ENCODE measurements around the gene ITGA11. TPM values are rescaled to one million over a fixed set of nuclear protein-coding genes. Genes with fewer than 3 reads are reported as not detected.

The ITGA11 gene, protein sequence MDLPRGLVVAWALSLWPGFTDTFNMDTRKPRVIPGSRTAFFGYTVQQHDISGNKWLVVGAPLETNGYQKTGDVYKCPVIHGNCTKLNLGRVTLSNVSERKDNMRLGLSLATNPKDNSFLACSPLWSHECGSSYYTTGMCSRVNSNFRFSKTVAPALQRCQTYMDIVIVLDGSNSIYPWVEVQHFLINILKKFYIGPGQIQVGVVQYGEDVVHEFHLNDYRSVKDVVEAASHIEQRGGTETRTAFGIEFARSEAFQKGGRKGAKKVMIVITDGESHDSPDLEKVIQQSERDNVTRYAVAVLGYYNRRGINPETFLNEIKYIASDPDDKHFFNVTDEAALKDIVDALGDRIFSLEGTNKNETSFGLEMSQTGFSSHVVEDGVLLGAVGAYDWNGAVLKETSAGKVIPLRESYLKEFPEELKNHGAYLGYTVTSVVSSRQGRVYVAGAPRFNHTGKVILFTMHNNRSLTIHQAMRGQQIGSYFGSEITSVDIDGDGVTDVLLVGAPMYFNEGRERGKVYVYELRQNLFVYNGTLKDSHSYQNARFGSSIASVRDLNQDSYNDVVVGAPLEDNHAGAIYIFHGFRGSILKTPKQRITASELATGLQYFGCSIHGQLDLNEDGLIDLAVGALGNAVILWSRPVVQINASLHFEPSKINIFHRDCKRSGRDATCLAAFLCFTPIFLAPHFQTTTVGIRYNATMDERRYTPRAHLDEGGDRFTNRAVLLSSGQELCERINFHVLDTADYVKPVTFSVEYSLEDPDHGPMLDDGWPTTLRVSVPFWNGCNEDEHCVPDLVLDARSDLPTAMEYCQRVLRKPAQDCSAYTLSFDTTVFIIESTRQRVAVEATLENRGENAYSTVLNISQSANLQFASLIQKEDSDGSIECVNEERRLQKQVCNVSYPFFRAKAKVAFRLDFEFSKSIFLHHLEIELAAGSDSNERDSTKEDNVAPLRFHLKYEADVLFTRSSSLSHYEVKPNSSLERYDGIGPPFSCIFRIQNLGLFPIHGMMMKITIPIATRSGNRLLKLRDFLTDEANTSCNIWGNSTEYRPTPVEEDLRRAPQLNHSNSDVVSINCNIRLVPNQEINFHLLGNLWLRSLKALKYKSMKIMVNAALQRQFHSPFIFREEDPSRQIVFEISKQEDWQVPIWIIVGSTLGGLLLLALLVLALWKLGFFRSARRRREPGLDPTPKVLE
- total RNA-seq: not detected

DNA sequence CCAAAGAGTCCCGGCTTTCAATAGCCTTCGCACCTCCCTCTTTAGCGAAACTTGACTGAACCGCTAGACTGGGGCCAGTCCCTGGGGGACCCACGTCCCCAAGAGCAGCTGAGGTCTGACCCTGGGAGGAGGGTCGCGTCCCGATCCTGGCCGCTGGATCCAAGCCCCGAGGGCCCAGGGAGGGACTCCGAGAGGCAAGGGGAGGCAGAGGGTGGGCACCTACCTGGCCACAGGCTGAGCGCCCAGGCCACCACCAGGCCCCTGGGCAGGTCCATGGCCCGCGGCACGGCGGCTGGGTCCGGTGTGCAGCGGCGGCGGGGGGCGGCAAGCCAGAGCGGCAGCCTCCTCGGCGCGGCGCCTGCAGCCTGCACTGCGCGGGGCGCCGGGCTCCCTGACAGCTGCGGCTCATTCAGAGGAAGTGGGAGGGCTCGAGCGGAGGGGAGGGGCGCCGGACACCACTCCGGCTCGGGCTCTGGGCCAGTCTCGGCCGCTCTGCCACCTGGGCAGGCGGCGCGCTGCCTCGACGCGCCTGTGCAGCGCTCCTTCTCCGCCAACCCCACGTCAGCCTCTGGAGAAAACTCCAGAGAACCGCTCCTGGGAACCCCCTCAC, at the start of gene ITGA11:
Gene ITGA11, minus strand, starts transcription at position 372 of the 610 bp plus-strand sequence. Its CDS starts 97 bp downstream, at position 275.
- no peak for DNase-seq

DNA sequence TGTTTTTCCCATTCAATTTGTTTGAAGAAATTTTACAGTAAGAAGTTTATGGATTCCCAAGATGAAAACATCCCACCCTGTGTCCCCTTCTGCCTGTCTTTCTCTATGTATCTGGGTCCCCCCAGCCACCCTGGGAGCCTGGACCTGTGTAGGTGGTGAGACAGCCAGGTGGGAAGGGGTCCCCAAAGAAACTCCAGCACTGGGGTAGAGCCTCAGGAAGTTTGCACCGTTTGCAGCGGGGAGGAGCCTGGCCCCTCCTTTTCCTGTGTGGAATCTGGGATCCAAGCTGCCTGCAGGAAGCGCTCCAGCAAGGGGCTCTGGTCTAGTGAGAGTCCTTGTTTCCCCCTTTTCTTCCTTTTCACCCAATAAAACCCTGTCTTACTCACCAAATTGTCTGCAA, 49.4 kb upstream of the ITGA11 start:
- no peak for DNase-seq

DNA sequence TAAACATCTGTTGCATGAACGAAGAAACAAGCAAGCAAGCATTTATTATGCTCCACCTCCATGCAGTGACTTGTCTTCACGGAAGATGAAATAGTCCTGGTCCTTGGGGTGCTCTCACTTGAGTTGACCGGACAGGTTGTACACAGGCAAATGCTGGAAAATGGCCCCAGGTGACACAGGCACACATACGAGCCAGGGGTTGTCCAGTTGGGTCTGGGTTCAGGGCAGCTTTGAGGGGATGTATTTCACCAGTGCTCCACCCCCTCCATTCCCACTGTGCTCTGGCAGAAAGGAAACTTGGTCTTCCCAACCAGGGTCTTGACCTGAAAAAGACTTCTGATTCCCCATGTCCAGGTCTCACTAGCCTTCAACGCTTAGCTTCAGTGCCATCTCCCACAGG, 48.3 kb upstream of the ITGA11 start:
- no peak for DNase-seq

DNA sequence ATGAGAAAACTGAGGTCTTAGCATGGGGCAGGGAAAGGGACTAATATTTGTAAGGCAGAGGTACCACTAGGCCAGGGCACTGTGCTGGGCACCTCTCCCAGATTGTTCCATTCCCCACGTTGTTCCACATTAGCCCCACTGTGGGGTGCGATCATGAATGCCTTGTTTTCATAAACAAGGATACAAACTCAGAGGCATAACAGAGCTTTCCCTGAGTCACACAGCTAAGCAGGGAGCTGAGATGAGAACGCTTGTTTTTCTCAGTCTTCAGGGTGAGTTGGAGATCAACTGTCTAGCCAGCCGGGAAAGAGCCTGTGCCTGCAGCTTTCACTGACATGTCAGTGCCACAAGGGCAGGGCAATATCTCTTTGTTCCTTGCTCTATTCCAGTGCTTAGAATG, 47.9 kb upstream of the ITGA11 start:
- no peak for DNase-seq

DNA sequence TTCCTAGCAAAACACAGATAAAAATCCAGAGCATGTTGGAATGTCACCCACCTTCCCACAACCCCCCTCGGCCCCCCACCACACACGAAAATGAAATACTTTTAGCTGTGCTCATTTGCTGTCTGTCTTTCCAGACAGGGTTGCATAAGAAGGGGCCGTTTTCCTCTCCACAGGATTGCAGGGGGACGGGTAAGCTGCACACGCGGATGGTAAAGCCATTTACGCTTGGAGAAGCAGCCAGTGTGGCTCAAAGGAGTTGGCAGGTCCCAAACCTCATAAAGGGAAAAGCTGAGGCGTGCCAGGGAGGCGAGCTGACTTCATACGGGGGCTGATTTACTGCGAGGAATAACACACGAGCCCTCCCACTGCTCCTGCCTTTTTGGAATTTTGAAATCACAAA, 47.4 kb upstream of the ITGA11 start:
- no peak for DNase-seq

DNA sequence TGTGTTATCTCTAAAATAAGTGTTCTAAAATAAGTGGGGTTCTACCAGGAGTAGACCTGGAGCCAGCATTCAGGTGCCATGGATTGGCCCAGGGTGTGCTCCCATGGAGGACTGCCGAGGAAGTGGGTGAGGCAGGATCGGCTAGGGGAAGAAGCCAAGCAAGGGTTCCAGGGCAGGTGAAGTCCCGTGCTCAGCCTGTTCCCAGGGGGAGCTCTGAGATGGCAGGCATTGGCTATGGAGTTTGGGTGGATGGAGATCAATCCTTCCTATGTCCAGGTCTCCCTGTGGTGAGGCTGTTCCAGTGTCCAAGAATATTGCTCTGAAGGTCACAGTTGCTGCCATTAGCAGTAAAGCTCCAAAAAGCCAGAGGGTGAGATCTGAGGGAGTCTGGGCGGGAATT, 46.9 kb upstream of the ITGA11 start:
- DNase-seq: no peak

DNA sequence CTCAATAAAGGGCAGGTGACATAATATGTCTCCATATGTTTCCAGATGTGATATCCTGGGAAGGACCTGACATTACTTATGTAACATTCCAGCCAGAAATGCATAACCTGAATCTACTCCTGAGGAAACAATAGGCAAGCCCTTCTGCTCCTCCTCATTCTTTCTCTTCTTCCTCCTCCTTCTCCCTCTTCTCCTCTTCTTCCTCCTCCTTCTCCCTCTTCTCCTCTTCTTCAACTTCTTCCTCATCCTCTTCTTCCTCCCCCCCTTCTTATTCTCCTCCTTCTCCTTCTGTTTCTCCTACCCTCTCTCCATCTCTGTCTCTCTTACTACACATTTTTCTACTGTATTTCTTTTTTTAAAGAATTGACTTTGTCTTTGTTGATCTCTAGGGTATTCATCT, 43.5 kb upstream of the ITGA11 start:
- no peak for DNase-seq

DNA sequence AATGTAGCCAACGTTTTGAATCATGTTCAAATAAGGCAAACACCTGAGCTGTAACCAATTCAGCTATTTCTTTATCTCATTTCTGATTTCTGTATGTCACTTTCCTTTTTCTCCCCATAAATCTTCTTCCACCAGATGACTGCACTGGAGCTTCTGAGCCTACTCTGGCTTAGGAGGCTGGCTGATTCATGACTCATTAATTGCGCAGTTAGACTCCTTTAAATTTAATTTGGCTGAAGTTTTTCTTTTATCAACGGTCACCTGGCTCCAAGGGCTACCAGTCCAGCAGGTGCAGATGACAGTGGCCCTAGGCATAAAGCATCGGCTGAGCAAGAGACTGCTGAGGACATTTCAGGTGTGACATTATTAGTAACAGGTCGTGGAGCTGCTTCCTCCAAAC, 39.6 kb upstream of the ITGA11 start:
- DNase-seq: no peak

DNA sequence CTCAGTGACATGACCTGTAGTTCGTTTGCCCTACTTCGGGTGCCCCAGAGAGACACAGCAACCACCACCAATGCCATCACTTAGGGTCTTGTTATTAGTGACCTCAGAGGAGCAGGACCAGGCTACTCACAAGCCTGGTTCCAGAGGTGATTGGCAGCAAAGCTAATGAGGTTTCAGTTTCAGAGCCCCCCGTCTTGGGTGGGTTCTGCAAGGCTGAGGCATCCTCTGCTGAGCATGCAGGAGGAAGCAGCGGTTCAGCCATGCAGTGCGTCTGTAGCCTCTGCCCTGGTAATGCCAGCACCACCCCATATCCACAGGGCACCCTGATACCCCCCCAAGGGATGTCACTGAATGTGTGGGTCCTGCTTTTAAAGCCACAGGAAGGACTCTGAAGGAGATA, 39.0 kb upstream of the ITGA11 start:
- no peak for DNase-seq

DNA sequence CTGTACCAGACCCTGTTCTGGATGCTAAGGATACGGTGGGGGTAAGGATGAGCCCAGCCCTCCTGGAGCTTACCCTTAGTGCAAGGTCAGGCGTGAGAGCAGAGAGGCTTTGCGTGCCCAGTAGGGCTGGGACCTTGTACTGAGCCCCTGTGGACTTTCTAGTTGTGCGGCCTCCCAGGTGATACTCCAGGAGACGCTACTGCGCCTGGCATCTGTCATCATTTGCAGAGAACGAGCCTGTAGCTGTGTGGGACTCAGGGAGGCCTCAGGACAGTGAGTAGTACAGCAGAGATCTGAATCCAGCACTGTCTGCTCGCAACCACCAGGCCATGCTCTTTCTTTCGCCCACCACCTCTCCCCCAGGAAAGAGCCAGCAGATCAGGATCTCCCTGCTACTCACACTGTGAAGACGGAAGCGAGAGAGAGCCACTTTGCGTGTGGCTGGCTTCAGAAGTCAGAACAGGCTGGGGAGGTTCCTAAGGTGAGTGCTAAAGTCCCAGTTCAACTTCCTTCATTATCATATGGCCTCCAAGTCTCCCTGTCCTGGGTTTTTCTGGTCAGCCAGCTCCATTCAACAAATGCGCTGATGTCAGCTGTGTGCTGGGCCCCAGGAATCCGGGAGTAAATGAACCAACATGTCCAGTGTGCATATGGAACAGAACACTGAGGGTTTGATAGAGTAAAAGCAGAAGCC, 38.2 kb upstream of the ITGA11 start:
- DNase-seq: no peak

DNA sequence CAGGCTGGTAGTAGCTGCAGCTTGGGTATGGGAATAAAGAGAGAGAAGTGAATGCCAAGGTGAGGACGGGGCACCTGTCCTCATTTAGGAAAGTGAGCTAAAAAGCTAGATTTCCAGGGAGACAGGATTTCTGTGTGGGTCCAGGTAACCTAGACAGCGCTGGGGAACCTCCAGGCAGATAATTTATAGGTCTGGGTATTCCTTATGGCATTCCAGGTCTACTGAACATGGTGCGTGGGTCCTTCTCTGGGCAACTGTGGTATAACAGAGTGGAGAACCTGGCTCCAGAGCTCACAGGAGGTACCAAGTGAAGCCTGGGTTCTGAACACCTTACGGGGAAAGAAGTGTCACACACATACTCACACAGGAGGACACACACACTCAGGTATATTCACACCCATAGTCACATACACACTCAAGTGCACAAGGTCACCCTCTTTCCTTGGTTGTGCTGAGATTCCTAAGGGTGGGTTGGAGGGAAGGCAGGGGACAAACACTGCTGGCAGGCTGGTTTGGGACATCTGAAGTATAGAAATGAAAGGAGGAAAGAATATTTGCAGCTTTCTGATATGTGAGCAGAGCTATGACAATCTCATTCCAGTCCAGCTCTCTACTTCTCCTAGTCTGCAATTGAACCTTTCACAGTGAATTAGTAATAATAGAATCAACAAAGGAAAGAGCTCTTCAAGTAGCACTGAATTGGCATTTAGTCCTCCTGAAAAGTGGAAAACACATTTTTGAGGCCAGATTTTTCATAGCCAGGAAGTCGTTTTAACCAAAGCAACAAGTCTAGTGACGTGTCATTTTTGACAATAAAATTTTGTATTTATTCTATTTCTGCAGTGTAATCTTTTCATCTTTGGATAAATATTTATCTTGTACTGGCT, 37.4 kb upstream of the ITGA11 start:
- no peak for DNase-seq

DNA sequence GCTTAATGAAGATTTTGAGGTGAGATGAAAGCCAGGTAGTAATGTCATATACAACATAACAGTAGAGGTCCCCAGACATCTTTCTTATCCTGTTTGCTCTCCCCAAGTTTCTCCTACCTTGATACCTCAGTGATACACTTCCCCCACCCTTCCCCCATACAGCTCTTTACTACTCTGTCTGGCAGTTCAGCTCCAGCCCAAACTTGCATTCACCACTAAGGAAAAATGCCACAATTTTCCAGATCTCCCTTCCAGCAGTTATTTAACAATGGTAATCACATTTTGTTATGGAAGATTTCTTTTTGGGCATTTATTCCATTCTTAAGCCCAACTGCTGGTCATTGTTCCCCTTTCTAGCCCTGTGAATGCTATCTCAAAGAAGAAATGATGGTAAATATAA, 34.9 kb upstream of the ITGA11 start:
- DNase-seq: no peak

DNA sequence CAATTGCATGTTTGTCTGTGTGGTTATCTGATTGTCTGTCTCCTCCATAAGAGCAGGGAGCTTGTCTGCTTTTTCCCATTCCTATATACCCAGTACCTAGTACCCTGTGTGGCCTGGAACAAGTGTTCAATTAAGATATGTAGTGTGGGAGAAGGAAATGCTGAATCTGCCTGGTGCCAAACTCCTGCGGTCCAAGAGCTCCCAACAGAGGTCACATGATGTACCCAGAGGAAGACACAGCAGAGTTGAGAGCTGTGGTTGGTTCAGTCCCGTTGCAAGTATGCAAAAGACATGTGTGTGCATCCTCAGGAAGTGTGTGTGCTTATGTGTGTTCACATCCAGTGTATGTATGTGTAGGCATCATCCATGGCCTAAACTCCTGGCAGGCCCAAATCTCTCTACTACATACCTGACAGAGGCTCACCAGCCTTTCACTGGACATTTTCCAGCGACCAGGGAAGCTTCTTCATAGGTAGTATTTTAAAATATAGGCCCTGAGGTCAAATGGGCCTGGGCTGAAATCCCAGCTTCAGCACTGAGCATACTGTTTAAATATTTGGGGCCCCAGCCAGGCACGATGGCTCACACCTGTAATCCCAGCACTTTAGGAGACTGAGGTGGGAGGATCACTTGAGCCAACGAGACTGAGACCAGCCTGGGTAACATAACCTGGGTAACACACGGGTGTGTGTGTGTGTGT, 34.0 kb upstream of the ITGA11 start:
- DNase-seq: no peak

DNA sequence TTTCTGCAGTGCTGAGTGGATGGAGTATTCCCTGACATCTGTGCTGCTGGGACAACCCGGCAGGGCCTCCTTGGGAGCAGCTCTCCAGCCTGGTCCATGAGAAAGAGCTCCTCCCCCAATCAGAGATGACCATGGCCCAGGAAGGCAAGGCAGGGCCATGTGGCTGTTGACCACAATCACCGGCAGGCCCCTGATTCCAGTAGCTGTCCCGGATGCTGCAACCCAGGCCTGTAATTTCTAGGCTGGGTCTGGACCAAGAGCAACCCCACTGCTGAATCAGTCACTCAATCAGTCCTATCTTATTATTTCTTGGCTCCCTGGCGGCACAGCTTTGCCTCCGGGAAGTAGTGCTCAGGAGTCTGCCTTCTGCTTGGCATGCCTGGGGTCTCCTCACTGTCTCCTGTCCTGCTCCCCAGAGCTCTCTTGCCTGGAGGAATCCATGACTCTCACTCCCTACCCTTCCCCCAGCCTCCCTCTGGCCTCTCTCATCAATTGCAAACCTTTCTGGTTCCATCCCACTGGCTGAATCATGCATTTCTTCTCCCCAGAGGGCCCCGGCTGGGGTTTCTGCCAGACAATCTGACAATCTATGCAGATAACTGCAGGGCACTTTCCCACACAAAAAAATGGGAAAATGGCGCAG, 32.6 kb upstream of the ITGA11 start:
- DNase-seq: no peak

DNA sequence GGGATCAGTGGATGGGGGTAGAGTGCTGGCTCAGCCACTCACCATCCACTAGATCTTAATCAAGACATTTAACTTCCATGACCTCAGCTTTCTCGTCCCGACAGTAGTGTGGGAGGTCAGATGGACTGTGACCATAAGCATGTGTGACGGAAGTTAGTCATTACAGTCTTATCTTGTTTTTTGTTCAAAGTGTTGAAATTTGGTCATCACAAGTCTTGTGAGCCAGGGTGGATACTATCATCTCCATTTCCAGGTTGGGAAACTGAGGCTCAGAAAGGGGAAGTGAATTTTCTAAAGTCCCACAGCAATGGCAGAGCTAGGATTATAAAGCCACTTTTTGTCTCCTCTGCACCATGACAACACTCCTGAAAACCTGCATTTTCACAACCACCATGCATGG, 32.0 kb upstream of the ITGA11 start:
- DNase-seq: no peak

DNA sequence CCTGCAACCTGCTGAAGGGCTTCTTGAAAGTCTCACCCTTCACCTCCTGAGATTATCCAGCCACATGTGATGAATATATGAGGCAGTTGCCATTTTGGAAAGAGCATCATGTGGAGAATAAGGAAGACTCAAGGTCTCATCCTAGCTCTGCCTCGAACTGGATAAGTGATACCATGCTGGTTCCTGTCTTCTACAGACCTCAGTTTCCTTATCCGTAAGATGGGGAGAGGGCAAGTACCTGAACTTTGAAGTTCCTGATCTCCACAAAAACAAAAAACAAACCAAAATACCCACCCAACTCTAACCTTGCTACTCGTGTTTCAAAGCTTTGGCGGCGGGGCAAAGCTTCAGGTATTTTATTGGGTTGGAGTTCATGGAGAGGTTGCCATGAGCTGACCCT, 31.5 kb upstream of the ITGA11 start:
- DNase-seq: no peak

DNA sequence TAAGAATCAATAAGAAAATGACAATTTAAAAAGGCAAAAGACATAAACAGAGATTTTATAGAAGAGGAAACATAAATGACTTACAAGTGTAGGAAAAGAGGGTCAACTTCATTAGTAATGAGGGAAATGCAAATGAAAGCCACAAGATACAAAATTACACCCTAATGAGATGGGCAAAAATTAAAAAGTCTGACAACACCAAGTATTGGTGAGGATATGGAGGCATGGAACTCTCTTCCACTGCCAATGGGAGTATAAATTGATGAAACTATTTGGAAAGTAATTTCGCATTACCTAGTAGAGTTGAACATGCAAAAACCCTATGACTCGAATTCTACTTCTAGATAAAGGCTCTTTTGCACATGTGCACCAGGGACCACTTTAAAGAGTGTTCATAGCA, 28.2 kb upstream of the ITGA11 start:
- no peak for DNase-seq

DNA sequence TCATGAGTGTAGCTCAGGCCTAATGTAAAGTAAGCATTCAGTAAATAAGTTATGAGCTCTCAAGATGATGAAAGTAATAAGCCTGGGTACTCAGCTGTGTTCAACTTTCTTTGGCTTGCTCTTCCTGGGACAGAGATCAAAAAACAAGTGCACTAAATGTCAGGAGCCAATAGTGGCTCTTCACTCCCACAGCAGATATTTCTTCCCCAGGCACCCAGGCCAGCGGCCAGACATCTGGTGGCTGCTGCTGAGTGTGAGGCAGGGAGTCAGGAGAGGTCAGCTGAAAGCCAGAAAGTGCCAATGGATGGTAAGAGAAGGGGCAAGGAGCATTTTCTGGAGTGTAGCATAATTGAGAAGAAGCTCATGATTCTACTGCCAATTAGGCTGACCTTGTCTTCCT, 18.2 kb upstream of the ITGA11 start:
- no peak for DNase-seq

DNA sequence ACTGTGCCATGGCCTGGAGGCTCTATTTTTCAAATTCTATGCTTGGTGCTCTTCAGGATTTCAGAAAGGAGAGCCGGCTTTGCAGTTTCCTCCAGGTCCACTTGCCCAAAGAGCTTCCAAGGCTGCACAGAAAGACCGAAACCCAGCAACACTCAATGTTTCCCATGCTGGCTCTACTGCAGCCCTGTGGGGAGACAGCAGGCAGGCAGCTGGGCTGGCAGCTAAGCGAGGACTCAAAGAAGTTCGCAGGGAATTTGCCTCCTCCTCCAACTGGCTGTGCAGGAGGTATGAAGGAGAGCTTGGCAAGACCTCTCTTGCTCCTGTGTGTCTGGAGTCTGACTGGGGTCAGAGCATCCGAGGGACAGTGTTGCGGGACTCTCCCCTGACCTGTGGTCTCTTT, 17.4 kb upstream of the ITGA11 start:
- no peak for DNase-seq
